ENCODE measurements around the gene QSOX1. TPM values are rescaled to one million over a fixed set of nuclear protein-coding genes. Genes with fewer than 3 reads are reported as not detected.

Gene QSOX1
- total RNA-seq, 1 experiment from 2014 or later, result 201 TPM

GRCh38 chr1:180250883-180251509 is 96.3 kb downstream of the QSOX1 start:
- no peak for DNase-seq (ENCODE audit: low read depth)

- no peak for DNase-seq (ENCODE audit: low read depth)
Observed at GRCh38 chr1:180251526-180252305, 97.0 kb downstream of the QSOX1 start.

GRCh38 chr1:180252638-180253536 is 98.2 kb downstream of the QSOX1 start:
- DNase-seq (ENCODE audit: low read depth), result peak; percentile 62

Other genes with a start within 250 kb of the QSOX1 start
- 16.5 and 23.4 TPM in 2 replicates for gene CEP350, start 200.1 kb upstream of the QSOX1 start, total RNA-seq (2014; rRNA removed; shearing (Covaris generic))
- 0.72 and 1.6 TPM in 2 replicates for gene LHX4, start 75.4 kb downstream of the QSOX1 start, total RNA-seq (2014; rRNA removed; shearing (Covaris generic))

Data from HT1080 (cell line).